AG09309 (cell line): Measurements from ENCODE around the gene CHRDL2.

Experiments used
- DNase-seq: peaks from one replicate; pipeline ENCODE4 v3.0.0-alpha.2; 2010; ENCODE audit warnings: low read depth
- H3K4me3 ChIP-seq: 2 replicates; pipeline ENCODE4 v1.5.1; 2011; ENCODE audit warnings: mild to moderate bottlenecking, low read depth, low read length, moderate library complexity; ENCODE audit not compliant: control insufficient read depth
- CTCF ChIP-seq: IDR thresholded peaks from 2 replicates; pipeline ENCODE4 v1.5.1; 2011; ENCODE audit warnings: mild to moderate bottlenecking, low read depth, low read length, inconsistent platforms; ENCODE audit not compliant: insufficient read depth, control insufficient read depth; ENCODE audit errors: missing control alignments

CHRDL2 gene

GRCh38 chr11:74725701-74726100 is 5.5 kb downstream of the CHRDL2 start:
- no peak for TF ChIP-seq CTCF
- no peak for DNase-seq
- no peak overlapping the region for H3K4me3 ChIP-seq

GRCh38 chr11:74723511-74723910 is 7.7 kb downstream of the CHRDL2 start:
- TF ChIP-seq CTCF, result no peak
- DNase-seq, result no peak
- H3K4me3 ChIP-seq, result no peak overlapping the region

DNA sequence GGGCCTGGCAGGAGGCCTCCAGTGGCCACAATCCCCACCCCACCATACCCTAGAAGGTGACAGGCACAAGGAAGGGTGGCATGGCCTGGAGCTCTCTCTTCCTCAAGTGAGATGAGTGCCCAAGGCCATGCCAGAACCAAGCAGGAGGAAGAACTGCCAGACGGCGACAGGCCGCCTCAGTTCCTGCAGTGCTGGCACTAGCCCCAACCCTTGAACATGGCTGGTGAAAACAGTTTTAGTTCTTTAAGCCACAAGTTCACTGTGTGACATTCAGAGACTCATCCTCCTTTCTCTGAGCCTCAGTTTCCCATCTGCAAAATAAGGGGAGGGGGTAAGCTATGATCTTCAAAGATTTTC is 9.8 kb downstream of the CHRDL2 start:
- no peak overlapping the region for H3K4me3 ChIP-seq
- DNase-seq, result no peak
- TF ChIP-seq CTCF, result no peak

DNA sequence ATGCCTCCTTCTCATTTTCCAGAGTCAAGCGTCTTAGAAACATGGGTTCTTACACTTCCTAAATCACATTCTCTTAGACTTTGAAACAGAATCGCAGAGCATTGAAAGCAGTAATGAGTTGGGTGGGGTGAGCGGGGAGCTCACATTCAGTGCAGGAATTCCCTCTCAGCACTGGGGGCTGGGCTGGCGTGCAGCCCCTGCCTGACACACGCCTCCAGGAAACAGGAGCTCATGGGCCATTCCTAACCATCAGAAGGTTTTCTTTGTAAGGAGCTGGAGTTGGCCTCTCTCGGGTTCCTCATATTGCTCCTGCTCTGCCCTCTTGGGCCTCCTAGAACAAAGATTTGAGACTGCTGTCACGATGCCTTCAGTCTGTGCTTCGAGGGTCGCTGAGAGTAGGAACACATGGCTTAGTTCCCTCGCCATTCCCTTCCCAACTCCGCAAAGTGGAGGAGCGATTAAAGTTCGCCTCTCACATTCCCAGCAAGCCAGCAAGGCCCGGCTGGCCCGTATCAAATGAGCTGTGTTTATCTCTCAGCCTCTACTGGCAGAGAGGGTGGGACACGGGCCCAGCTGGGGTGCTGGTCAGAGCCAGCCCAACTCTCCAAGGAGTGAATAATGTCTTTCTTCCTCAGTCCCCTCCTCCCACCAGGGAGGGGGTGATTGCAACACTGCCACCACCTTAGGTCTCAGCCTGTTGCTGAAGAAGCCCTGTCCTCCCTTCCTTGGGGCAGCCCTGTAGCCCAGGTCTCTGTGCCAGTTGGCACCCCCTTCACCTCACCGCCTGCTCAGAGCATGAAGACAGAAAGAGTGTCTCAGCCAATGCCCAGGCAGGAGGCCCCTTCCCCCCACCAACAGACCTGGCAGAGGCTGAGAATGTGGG is 10.4 kb downstream of the CHRDL2 start:
- TF ChIP-seq CTCF, result no peak
- DNase-seq, result no peak
- H3K4me3 ChIP-seq, result no peak overlapping the region

- H3K4me3 ChIP-seq, result no peak overlapping the region
- no peak for DNase-seq
- TF ChIP-seq CTCF, result no peak
Observed at GRCh38 chr11:74719011-74719410, 12.2 kb downstream of the CHRDL2 start.

- DNase-seq, result no peak
- no peak overlapping the region for H3K4me3 ChIP-seq
- TF ChIP-seq CTCF, result no peak
Observed at GRCh38 chr11:74717221-74717969, 13.8 kb downstream of the CHRDL2 start.
